SKM-1 treated with dmso at 0.1 percent for 144 hours (cell line): ENCODE data around the gene CHKA.

Experiments used
- DNase-seq: peaks from one replicate; lab custom pipeline; 2025; ENCODE audit not compliant: unreplicated experiment; lab: John Stamatoyannopoulos, UW

CHKA gene

DNA sequence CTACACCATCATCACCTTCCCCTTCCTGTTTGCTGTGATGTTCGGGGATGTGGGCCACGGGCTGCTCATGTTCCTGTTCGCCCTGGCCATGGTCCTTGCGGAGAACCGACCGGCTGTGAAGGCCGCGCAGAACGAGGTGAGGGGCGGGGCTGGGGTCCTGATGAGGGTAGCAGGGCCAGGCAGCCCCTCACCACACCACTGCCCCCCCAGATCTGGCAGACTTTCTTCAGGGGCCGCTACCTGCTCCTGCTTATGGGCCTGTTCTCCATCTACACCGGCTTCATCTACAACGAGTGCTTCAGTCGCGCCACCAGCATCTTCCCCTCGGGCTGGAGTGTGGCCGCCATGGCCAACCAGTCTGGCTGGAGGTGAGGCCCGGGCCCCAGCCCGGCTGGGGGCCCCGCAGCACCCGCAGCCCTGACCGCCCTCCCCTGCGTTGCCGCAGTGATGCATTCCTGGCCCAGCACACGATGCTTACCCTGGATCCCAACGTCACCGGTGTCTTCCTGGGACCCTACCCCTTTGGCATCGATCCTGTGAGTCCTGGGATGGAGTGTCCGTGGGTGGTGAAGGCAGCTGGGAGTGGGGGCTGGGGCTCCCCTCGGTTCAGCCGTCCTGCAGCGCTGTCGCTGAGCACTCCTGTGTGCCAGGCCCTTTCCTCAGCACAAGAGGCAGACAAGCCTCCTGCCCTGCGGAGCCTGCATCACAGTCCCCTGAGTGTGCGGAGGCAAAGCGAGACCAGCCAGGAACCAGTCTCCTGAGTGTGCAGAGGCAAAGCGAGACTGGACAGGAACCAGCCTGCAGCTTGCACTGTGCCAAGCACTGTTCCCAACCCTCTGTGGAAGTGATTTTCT is 73.5 kb downstream of the CHKA start:
- DNase-seq = no peak

DNA sequence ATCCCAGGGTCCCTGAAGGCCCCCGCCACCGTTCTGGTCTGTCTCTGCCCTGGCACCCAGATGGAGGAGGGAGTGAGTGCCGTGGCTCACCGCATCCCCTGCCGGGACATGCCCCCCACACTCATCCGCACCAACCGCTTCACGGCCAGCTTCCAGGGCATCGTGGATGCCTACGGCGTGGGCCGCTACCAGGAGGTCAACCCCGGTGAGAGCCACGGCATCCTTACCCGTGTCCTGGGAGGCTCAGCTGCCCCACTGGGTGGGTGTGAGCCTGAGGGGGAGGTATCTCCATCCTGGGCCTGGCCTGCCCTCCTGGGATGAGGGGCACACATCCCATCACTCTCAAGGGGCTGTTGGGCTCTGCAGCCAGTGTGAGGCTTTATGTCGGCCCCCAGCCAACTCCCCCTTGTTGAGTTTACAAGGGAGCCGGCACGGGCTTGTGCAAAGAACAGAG is 76.3 kb downstream of the CHKA start:
- DNase-seq = no peak

DNA sequence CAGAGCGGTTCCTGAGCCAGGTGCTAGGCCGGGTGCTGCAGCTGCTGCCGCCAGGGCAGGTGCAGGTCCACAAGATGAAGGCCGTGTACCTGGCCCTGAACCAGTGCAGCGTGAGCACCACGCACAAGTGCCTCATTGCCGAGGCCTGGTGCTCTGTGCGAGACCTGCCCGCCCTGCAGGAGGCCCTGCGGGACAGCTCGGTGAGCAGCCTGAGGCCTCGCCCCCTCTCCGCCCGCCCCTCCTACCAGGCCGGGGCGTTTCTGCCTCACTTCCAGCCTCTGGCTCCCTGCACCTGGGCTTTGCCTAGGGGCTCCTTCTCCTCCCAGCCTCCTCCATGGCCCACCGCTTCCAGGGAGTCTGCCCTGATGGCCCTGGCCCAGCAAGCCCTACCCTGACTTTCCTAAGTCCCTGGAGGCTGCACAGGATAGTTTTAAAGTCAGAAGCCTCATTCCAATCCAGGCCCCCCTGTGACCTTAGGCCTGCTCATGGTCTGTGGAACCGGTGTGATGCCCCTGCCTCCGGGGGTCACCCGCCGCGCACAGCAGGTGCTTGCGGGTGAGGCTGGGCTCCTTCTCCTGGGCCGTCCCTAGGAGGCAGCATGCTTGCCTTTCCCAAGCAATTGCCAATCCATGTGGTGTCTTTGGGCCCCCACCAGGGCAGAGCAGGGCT is 76.9 kb downstream of the CHKA start:
- no peak for DNase-seq

DNA sequence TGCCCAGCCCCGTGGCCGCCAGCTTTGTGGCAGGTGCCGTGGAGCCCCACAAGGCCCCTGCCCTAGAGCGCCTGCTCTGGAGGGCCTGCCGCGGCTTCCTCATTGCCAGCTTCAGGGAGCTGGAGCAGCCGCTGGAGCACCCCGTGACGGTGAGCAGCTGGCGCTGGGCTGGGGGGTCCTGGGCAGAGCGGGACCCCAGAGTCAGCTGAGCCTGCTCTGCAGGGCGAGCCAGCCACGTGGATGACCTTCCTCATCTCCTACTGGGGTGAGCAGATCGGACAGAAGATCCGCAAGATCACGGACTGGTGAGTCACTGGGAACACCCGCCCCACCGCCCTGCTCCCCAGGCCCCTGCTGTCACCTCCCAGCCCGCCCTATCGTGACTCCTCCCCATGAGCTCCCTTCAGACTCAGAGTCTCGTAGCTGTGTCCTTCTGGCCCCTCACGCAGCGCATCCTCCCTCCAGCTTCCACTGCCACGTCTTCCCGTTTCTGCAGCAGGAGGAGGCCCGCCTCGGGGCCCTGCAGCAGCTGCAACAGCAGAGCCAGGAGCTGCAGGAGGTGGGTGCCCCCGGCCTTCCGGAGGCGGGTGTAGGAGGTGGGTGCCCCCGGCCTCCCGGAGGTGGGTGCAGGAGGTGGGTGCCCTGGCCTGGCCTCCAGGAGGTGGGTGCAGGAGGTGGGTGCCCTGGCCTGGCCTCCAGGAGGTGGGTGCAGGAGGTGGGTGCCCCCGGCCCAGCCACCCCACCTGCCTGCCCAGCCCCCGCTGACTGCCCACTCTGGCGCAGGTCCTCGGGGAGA is 77.6 kb downstream of the CHKA start:
- no peak for DNase-seq

DNA sequence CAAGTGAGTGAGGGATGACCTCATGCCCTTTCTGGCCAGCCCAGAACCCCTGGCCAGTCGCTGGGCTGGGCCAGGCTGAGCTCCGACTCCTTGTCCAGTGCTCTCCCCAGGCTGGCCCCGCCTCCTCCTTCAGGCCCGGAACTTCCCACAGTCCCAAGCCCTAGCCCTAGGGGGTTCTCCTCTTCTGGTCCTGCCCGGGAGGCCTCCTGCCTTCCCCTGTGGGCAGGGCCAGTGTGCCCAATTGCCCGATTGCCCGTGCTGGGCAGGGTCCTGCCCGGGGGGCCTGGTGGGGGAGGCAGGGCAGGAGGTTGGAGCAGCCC is 78.2 kb downstream of the CHKA start:
- no peak for DNase-seq

DNA sequence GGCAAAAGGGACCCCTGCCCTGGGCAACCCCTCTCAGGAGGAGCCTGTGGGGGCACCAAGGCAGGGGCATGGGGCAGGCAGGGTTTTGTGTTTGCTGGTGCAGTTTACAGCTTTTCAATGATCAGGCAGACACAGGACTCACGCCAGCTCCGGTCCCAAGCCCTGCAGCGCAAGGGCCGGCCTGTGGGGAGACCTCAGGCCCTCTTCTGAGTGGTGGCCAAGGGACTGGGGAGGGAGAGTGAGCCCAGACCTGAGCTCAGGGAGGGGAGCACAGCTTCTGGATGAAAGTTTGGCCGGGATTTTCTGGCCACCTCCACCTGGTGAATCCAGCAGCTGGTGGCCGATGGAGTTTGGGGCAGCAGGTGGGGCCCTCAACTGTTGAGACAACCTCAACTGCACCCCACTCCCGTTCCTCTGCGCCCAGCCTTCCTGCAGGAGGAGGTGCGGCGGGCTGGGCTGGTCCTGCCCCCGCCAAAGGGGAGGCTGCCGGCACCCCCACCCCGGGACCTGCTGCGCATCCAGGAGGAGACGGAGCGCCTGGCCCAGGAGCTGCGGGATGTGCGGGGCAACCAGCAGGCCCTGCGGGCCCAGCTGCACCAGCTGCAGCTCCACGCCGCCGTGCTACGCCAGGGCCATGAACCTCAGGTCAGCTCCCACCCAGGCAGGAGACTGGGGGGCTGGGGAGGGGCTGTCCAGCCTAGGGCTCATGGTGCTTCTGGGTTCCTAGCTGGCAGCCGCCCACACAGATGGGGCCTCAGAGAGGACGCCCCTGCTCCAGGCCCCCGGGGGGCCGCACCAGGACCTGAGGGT is 78.8 kb downstream of the CHKA start:
- no peak for DNase-seq

DNA sequence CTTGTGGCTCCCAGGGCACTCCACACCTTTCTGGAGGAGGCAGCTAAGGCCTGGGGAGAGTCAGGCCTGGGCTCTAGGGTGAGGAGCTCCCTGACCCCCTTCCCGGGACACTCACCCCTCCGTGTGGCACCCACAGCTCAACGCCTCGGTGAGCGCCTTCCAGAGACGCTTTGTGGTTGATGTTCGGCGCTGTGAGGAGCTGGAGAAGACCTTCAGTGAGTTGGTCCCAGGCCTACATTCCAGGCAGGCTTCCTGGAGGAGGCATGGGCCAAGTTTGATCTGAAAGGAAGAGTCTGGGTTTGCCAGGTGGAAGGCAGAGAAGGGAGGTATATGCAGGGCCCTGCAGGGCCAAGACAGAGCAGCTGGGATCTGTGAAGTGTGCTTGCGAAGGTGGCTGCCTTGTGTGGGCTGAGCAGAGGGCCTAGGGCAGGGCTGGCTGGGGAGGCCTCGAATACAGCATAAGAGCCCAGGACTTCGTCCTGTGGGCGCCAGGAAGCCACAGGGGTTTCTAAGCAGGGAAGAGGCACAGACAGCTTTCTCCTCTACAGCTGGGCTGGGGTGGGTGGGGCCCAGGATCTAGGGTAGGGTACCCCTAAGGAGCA is 79.5 kb downstream of the CHKA start:
- no peak for DNase-seq

DNA sequence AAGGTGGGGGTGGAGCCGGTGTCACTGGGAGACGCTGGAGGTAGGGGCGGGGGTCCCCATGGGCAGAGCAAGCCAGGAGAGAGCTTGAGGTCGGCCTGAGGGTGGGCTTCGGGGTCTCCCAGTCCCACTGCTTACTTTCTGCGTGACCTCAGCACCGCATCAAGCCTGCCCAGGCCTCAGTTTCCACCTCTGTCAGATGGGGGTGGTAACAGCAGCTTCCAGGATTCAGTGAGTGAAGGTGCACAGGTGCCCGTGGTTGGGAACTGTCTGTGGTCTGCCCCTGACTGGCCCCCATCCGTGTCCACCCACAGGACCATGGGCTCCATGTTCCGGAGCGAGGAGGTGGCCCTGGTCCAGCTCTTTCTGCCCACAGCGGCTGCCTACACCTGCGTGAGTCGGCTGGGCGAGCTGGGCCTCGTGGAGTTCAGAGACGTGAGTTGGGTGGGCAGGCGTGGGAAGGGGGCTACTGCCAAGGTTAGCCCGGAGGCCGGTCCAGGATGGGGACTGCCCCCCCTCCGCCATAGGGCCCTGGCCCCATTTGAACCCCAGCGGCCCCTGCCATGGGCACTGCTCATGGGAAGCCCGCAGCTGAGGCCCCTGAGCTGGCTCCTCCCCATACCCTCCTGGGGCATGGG is 80.1 kb downstream of the CHKA start:
- no peak for DNase-seq

DNA sequence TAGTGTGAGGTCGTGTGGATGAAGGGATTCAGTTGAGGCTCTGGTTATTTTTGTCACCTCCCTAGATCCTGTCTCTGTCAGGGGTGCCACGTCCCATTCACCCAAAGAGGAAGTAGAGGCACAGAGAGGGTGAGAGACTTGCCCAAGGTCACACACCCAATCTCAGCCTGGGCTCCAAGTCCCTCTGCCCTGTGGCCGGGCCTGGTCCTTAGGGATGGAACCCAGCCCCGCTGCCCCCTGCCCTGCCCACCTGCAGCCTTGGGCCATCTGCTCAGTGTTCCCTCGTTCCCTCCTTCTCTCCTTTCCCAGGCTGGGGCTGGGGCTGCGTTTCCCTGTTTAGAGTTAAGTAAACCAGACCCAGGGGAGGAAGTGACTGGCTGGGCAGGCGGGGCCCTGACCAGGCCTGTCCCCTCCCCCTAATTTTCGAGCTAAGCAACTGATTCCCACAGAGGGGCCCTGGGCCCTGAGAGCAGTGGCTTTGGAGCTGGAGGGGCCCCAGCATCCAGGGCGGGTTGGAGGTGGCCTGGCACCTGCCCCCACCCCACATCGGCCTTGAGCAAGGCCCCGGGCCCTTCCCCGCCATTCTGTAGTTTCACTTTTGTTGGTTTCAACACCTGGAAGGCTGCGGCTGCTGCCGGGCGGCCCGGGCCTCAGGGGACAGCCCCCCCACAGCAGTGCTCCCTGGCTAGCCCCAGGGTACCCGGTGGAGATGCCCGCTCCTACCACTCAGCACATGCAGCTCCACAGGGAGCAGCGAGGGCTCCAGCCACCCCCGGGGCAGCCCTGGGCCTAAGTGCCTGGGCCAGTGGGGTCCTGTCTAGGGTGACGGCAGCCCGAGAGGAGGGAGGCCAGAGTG is 80.9 kb downstream of the CHKA start:
- peak; percentile 84 for DNase-seq

DNA sequence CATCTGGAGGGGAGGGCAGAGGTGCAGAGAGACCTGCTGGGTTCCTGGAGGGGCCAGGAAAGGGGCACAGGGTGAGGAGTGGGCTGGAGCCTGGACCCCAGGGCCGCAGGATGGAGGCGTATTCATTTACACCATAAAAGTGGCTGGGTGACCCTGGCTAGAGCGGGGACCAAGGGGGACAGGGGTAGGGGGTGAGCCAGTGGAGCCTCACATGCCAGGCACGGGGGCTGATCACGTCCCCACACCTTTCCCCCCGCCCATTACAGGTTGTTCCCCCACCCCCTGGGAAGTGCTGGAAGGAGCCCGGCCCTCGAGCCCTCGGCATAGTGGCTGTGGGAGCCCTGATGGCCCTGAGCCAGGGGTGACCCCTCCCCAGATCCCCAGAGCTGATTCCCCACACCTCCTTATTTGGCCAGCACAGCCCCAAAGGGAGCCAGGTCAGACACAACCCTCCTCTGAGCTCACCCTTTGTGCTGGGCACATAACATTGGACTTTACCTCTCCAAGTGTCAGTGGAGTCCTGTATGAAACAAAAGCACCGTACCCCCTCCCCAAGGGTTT is 81.6 kb downstream of the CHKA start:
- DNase-seq = no peak

DNA sequence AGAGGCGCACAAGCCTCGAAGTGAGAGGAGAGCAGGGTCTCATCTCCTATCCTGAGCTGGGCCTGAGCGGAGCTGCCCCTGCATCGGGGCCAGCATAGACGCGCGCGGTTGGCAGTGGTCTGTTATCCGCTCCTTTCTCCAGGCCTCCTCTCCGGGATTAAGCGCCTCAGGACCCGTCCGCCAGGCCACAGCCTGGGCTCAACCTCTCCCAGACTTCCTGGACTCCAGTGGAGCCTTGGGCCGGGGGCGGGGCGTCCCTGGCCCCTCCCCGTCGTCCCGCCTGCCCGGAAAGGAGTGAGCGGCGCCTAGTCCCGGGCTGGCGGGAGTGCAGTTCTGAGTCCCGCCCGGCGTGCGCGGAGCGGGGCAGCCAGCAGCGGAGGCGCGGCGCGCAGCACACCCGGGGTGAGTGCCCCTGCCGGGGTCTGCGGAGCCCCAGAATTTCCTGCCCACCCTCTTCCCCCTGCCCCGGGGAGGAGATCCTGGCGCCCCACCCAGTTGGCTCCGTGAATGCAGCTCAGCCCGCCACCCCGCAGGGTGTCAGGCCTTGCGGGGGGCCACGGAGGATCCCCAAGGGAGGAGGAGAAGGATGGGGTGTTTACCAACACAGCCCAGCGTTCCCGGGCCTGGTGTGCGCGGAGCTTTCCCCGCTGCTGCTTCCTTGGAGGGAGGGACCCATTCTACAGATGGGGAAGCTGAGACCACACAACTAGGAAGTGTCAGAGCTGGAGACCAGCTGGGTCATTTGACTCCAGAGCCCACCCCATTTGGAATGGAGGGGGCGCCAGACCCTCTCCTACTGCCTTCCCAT is 82.3 kb downstream of the CHKA start, which contains the start of gene TCIRG1:
TSS of gene TCIRG1 (plus strand) at position 308 of the 808 bp plus-strand sequence. CDS start 2,247 bp downstream, outside the sequence.
- peak; percentile 63 for DNase-seq

DNA sequence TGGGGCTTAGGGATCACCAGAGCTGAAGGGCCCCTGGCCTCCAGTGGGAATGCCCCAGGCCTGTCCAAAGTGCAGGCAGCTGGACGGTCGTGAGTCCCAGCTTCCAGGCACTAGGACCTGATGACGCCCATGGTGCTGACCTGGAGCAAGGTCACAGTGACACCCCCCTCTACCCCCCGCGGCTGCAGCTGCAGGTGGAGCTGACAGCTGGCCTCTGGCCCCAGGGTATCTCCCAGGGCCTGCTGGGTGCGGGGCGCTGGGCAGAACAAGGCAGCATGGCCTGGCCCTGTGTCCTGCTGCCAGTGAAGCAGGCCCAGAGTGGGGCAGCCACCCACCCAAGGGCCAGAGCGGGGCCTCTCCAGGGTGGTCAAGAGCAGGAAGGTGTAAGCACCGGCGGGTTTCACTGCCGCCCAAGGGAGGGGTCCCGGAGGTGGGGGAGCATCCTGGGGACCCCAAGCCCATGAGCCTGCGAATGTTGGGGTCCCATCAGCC is 82.9 kb downstream of the CHKA start:
- no peak for DNase-seq

DNA sequence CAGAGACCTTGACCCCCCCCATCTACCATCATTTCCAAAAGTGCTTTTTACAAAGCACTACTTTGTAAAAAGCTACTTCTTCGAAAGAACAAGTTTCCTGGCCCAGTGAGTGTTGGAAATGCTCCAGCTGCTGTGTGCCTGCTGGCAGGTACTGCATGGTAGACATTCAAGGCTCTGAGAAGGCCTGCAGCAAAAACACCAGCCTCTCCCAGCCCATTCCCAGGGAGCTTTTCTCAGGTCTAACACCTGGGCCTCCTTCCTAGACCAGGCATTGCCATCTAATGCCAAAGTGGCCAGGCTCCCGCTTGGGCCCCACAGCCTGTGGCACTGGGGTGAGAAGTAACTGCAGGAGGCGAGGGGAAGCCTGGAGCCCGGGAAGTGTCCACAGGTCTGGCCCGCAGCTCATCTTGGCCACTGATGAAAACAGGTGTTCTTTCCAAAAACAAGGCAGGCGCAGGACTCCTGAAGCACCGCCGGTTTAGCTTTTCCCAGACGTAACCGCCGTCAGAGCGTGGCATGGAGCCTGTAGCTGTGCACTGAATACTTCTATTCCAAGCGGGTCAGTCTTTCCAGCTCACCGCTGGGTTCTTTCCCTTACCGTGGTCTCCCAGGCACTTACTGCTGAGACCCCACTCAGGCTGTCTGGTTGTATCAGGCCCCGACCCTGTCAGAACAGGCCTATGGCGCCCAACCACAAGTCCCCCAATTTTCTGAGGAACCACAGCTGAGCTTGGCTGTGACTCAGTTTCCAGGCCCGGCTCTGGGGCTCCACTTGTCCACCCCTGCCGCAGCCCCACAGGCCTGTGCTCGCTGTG is 83.6 kb downstream of the CHKA start:
- no peak for DNase-seq

DNA sequence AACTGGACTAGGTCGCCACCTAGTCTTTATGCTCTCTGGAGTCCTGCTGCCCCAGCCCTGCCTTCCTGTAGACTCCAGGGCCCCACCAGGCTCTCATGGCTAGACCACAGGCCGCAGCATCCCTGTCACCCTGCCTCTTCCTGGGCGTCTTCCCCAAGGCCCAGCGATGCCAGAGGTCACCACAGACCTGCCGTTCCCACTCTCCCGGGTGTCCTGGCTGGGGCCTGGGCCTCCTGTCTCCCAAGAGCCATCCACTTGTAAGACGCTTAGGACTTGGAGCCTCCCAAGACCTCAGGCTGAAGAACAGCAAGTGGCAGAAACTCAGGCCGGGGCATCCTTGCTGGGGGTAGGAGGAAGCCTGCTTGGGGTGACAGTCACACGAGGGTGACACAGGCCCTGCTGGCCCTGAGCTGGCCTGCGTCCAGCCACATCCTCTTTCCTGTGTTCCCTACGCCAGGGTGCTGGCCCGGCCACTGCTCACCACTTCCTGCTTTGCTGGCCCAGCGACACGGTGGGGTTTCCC is 84.4 kb downstream of the CHKA start:
- DNase-seq = peak; percentile 45

DNA sequence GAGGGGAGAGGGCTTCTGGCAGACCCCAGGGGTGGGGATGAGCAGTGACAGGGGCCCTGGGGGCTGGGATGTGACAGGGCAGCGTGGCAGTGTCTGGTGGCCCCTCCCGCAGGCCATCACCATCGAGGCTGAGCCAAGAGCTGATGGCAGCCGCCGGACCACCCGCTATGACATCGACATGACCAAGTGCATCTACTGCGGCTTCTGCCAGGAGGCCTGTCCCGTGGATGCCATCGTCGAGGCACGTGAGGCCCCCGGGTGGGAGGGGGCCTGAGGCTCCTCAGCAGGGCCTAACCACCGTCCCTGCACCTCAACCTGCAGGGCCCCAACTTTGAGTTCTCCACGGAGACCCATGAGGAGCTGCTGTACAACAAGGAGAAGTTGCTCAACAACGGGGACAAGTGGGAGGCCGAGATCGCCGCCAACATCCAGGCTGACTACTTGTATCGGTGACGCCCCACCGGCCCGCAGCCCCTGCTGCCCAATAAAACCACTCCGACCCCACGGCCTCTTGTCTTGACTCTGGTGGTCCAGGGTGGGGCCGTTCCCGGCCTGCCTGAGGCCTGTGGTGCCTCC is 85.0 kb downstream of the CHKA start:
- DNase-seq = peak; percentile 54

DNA sequence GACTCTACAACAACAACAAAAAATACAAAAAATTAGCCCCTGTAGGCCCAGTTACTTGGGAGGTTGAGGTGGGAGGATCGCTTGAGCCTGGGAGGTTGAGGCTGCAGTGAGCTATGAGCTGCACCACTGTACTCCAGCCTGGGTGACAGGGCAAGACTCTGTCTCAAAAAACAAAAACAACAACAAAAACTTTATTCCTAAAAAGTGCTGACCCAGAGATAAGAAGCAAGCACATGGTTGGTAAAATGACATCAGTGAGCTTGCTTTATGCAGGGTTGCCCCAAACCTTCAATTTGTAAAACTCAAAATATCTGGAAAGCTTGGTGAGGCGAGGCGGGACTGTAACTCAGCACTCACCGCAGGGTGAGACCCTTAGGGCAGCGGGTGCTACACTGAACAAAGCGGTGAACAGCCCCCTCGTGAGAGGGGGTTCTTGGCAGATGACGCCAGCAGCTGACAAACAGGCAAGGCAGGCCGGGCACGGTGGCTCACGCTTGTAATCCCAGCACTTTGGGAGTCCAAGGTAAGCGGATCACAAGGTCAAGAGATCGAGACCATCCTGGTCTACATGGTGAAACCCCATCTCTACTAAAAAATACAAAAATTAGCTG is 85.8 kb downstream of the CHKA start:
- DNase-seq = no peak
